SH-SY5Y (cell line): ENCODE measurements around the gene GEMIN7.

Source experiments
- GATA2 ChIP-seq: IDR thresholded peaks from 2 replicates; pipeline ENCODE4 v1.6.1; 2011; ENCODE audit warnings: mild to moderate bottlenecking, low read depth, low read length
- GATA3 ChIP-seq: IDR thresholded peaks from 2 replicates; pipeline ENCODE4 v1.6.1; 2011; ENCODE audit warnings: low read depth, mild to moderate bottlenecking, low read length, moderate library complexity

The GEMIN7 gene

DNA sequence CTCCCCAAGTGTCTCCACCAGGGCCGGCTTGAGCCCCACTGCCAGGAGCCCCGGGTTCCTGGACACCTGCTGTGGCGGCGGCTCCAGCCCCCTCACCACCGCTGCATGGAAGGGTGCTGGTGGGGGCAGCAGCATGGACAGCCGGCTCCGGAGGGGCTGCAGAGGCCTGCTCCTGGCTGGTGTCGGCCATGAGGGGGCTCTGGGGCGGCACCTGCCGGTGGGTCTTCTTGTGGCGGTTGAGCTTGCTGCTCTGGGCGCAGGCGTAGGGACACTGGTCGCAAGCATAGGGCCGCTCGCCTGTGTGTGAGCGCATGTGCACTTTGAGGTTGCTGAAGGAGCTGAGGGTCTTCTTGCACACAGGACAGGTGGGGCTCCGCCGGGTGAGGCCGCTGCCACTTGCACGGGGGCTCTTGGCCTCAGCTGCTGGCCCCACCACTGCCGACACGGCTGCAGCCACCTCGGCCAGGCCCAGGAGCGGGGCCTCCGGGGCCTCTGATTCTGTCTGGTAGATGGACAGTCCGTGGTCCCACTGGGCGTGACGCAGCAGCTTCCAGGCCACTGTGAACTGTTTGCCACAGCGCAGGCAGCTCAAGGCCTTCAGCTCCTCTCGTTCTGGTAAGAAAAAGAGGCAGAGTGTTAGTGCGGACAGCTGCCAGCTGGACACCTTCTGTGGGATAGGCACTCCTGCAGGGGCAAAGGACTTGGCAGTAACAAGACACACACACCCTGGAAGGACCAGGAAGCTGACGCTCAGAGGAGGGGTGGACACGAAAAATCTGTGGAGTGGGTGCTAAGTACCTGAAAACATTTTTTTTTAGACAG is 6.9 kb upstream of the GEMIN7 start:
- no peak for TF ChIP-seq GATA3
- TF ChIP-seq GATA2, result no peak

DNA sequence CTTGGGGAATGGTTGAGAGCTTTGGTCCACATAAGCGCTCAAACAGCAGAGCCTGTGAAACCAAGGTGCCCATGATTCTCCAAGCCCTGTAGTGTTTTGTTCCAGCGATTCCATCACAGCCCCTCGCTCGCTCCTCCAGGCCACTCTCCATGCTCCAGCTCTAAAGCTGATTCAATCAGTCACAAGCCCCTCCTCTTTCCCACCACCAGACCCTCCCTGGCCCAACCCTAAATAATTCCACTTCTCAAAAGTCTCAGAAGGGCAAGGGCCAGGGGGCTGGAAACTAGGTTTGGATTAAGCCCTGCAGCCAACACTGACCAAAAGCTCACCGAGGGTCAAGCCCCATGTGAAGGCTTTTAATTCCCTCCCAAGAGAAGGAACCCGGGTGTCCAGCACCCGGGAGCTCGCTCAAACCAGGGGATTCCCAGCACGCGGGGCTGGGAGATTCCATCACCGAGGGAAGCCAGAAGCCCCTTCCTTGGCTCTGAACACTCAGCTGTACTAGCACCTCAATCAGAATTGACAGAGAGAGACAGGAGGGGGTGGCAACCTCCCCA is 4.2 kb upstream of the GEMIN7 start:
- TF ChIP-seq GATA3 (no peak), GATA2 (no peak)

DNA sequence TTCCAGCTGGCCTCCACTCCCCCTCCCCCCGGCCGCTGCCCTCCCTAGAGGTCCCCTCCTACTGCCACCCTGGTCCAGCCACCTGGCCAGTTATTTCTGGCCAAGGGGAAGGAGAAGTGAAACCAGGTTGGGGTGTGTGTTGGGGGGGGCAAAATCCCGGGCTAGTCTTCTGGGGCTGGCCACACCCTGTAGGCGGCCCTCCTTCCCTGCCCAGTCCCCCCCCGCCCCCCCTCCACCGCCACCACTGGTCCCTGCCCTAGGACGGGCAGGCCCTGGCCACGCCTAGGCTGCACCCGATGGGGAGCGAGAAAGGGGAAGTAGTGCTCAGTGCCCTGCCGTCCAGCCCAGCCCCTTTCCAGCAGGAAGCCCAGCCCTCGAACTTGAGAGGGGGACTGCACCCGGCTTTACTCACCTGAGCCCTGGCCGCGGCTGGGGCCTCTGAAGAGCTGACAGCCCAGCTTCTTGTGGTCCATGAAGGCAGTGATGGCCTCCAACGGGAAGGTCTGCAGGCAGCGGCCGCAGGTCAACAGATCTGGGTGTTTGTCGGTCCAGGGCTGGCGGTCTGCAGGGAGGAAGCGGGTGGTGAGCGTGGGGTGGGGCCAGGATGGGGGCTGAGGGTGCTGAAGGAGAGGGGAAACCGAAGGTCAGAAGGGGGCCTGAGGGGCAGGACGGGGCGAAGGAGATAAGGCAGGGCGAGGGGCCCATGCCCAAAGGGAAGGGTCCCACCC is 3.6 kb upstream of the GEMIN7 start:
- TF ChIP-seq GATA2, result no peak
- no peak for TF ChIP-seq GATA3

DNA sequence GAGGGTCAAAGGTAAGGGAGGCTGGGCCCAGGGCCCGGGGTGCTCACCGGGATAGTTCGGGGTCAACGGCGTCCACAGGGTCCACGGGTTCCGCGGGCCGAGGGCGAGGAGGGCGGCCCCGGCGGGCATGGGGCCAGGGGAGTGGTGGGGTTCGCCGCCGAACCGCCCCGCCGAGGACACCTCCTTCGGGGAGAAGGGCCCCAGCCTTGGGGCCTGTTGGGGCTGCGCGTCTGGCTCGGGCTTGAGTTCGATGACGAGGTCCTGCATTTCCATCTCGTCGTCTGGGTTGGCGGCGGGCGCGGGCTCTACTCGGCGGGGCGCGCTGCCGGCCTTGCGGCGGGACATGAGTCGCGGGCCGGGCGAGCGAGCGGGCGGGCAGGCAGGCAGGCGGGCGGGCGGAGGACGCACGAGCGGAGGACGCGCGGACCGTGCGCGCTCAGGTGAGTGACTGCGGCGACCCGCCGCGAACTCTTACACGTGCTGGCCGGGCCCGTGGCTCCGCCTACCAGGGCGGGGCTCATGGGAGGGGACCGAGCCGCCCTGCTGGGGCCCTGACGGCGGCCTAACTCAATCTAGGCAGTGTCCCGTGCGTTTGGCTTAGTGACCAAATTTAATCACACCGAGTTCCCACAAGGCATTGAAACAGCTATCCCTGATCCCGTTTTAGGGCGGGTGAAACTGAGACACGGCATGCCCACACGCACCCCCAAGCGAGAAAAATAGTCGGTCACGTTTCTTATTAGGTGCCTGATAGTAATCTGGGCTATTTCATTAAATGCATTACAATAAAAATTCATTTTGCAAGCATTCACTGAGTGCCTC is 2.8 kb upstream of the GEMIN7 start, which contains the start of gene ZNF296:
ZNF296 (minus strand) TSS at position 450 of the 822 bp plus-strand sequence; CDS start at position 345, 105 bp downstream.
- TF ChIP-seq GATA2 (no peak), GATA3 (no peak)

DNA sequence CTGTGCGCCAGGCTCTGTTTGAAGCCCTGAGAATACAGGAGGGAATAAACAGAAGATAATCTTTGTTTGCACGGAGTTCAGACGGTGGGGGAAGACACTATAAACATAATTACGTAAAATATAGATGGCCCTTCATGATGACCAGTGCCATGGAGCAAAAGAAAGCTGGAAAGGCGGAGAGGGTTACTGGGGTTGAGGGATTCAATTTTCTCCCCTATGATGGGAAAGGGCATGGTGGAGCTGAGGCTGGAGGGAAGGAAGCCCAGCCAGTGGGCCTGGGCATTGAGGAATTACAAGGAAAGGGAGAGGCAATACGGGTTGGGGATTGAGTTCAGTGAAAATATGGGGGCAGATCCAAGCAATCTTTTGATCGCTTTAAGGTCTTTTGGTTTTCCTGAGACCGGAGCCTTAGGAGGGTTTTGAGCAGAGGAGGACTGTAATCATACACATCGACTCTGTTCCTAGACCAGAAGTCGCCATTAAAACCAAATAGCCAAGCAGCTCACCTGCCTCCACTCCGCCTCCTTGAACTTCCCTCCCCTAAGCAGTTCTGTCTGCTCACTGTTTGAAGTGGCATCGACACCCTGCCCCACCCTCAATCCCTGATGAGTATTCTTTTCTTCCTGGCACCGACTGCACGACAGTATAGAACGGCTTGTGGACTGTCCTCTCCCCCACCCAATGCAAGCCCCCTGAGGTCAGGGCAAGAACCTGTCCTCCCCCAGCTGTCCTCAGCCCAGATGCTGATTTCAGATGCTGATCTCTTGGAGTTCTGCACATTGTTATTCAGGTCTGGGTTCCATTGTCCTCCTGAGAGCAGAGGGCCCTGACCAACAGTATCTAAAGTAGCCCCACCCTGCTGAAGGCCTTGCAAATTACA is 2.0 kb upstream of the GEMIN7 start:
- TF ChIP-seq GATA2 (no peak), GATA3 (no peak)

DNA sequence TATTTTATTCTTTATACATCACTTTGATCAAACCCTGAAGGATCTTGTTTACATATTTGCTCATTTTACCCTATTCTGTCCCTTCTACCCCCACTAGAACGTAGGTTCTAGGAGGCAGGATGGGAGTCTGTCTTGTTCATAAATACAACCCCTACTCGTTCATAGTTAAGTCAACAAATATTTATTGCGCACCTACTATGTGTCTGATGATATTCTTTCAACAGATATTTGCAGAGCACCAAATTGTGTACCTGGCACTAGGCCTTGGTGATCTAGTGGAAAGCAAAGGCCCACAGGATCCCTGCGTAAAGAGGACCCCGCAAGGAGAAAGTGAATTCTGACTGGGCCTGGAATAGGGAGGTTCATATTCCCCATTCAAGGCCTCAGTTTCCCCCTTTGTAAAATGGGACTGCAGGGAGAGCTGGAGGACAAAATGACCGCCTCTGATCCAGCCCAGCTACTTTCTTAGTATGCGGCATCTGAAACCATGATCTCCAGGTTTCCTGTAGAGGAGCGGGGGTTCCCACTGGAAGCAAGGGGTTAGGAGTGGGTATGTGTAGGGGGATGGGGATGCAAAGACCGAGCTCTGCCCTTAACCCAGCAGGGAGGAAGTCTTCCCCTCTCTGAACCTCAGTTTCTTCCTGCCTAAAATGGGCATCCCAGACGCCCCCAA is 534 bp upstream of the GEMIN7 start:
- TF ChIP-seq GATA3 (no peak), GATA2 (no peak)

DNA sequence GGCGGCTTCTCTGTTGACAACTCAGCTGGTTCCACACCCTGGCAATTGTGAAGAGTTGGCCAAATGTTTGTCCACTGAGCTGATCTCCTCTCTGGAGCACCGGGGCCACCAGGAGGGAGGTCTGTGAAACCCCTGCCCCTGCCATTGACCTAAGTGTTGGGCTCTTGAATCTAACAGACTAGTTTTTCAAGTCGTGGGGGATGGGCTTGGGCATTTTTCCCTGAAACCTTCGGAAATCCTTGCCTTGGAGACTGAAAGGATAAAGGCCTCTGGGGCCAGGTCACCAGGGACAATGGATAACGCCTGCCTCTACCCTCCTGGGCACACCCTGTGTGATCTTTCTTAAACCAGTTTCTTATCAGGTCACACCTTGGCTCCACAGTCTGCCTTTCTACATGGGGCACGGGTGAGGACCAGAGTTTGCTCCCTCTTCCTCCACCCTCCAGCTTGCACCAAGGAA is 881 bp downstream of the GEMIN7 start:
- no peak for TF ChIP-seq GATA2
- TF ChIP-seq GATA3, result no peak

DNA sequence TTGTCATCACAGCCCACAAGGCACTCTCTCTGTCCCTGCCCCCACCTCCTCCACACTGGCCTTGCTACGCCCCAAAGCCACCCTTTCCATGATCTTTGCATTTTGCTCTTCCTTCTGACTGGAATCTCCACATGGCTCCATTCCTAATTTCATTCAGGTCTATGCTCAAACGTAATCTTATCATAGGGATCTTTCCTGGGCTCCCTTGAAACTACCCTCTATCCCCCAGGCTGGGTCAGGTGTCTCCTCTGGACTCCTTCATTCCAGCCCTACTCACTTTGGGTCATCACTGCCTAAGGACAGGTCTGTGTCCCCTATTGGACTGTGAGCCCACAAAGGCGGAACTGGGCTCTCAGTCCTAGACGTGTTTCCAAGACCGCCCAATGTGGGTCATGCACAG is 3.1 kb downstream of the GEMIN7 start:
- TF ChIP-seq GATA3 (no peak), GATA2 (no peak)

DNA sequence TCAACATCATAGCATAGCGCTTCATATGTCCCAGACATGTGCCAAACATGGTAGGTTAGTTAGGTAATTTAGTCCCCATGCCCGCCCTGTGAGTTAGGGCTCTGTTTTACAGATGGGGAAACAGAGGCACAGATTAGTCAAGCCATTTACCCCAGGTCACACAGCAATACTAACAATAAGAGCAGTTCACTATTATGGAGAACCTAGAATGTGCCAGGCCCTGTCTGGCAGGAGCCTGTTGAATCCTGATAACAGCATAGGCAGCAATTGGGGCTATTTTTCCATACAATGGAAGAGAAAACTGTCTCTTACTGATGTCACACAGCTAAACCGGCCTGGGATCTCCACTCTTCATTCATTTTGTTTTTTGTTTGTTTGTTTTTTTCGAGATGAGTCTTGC is 7.4 kb downstream of the GEMIN7 start:
- no peak for TF ChIP-seq GATA2
- no peak for TF ChIP-seq GATA3

DNA sequence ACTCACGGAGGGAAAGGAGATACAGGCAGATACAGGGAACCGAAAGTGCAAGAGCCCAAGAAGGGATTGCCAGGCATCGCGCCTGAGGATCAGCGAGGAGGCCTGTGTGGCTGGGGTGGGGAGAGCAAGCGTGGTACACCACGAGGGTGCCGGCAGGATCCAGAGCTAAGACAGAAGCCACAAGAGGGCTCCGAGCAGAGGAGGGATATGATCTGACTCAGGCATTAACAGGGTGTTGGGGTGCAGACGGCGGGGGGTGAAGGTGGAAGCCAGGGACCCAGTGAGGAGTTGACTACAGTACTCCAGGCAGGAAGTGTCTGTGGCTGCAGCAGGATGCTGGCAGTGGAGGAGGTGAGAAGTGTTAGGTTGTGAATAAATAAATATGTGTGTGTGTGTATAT is 8.5 kb downstream of the GEMIN7 start:
- TF ChIP-seq GATA3 (no peak), GATA2 (no peak)

DNA sequence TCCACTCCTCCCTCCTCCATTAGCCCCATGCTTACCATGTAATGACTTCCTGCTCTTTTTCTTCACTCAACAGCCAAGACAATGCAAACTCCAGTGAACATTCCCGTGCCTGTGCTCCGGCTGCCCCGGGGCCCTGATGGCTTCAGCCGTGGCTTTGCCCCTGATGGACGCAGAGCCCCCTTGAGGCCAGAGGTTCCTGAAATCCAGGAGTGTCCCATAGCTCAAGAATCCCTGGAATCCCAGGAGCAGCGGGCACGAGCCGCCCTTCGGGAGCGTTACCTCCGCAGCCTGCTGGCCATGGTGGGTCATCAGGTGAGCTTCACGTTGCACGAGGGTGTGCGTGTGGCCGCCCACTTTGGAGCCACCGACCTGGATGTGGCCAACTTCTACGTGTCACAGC is 11.0 kb downstream of the GEMIN7 start:
- no peak for TF ChIP-seq GATA2
- TF ChIP-seq GATA3, result no peak

DNA sequence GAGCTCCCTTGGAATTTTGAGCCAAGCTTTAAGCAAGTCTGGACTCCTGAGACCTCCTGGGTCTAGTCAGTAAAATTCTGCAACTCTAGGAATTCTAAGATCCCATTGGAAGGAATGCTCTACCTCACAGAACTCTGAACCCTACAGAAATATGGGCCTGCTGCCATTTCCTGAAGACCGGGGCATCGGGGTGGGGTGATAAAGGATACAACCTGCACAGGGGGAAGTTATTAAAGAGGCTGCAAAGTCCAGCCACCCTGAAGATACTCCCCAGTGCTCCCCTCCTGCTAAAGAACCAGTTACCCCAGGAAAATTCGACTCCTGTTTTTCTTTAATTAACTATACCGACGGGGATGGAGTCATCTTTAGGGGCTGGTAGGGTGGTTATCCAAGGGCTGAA is 11.5 kb downstream of the GEMIN7 start:
- TF ChIP-seq GATA3, result no peak
- TF ChIP-seq GATA2, result no peak
